Tibial nerve (tissue), 3 donors: ENCODE measurements around the gene TMEM62.

Source experiments
- POLR2A ChIP-seq, 2 donors: fragments of 450-650 bp; IDR thresholded peaks; one replicate each; pipeline ENCODE4 v1.6.1; 2017; ENCODE audit warnings: antibody characterized with exemption in 2 of 2, mild to moderate bottlenecking in 2 of 2, moderate library complexity in 2 of 2
- TF ChIP-seq, protein P1 (sequence below), 5 experiments: fragments of 200-600 bp in 3 of 5; fragments of 450-650 bp in 2 of 5; sonication (generic) in 3 of 5; IDR thresholded peaks; one replicate each; pipeline ENCODE4 v1.5.1; 2016 to 2019; ENCODE audit warnings: antibody characterized with exemption in 5 of 5, mild to moderate bottlenecking in 3 of 5, moderate library complexity in 2 of 5

DNA sequence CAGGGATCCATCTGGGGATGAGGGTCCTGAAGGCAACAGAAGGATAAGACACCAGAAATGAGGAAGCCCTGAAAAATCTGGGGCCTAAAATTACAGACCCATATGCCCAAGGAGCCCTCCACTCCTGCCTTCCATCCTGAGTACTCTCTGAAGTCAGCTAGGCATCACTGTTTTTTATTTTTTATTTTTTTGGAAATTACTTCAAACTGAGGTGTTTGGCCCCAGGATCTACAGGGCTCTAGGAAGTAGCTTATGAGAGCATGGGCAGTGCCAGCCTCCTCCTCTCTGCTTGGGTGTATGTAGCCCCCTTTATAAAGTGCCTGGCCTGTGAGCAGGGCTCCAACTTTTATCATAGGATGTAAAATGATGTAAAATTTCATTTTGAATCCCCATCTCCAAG lies 79.6 kb downstream of the TMEM62 start:
- TF ChIP-seq, protein P1, sequence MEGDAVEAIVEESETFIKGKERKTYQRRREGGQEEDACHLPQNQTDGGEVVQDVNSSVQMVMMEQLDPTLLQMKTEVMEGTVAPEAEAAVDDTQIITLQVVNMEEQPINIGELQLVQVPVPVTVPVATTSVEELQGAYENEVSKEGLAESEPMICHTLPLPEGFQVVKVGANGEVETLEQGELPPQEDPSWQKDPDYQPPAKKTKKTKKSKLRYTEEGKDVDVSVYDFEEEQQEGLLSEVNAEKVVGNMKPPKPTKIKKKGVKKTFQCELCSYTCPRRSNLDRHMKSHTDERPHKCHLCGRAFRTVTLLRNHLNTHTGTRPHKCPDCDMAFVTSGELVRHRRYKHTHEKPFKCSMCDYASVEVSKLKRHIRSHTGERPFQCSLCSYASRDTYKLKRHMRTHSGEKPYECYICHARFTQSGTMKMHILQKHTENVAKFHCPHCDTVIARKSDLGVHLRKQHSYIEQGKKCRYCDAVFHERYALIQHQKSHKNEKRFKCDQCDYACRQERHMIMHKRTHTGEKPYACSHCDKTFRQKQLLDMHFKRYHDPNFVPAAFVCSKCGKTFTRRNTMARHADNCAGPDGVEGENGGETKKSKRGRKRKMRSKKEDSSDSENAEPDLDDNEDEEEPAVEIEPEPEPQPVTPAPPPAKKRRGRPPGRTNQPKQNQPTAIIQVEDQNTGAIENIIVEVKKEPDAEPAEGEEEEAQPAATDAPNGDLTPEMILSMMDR (IDR thresholded peaks at IDR 0.05) = no peak
- no peak for TF ChIP-seq POLR2A (IDR thresholded peaks at IDR 0.05)
